ENCODE data around the gene KIF23. TPM values are rescaled to one million over a fixed set of nuclear protein-coding genes. Genes with fewer than 3 reads are reported as not detected.

KIF23 gene
- total RNA-seq, 3 donors from 2014 or later = 1.6 to 6.4 (median 2.2) TPM

DNA sequence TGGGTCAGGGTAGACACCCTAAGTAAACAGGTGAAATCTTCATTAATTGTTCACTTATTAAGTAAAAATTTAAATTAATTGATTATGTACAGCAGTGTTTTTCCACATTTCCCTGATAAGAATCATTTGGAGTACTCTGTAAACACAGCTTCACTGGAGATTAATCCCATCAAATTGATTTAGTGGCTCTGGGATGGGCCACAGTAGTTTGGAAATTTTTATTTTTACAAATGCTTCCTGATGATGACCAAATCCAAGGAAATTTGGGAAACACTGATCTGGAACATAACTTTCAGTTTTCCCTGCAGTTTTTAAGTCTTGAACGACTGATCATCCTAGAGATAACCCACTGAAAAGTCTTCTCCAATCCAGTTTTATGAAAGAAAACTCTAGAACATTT is 19.7 kb downstream of the KIF23 start:
- TF ChIP-seq, protein P1, sequence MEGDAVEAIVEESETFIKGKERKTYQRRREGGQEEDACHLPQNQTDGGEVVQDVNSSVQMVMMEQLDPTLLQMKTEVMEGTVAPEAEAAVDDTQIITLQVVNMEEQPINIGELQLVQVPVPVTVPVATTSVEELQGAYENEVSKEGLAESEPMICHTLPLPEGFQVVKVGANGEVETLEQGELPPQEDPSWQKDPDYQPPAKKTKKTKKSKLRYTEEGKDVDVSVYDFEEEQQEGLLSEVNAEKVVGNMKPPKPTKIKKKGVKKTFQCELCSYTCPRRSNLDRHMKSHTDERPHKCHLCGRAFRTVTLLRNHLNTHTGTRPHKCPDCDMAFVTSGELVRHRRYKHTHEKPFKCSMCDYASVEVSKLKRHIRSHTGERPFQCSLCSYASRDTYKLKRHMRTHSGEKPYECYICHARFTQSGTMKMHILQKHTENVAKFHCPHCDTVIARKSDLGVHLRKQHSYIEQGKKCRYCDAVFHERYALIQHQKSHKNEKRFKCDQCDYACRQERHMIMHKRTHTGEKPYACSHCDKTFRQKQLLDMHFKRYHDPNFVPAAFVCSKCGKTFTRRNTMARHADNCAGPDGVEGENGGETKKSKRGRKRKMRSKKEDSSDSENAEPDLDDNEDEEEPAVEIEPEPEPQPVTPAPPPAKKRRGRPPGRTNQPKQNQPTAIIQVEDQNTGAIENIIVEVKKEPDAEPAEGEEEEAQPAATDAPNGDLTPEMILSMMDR (IDR thresholded peaks at IDR 0.05) = no peak
- no peak for TF ChIP-seq POLR2A (IDR thresholded peaks at IDR 0.05)
- TF ChIP-seq POLR2AphosphoS5 (IDR thresholded peaks at IDR 0.05) = no peak
- no peaks in the 10 kb centered on the region for H3K27me3 ChIP-seq
- H3K4me3 ChIP-seq = no peak overlapping the region
- no peaks in the 10 kb centered on the region for H3K9me3 ChIP-seq
- DNase-seq (ENCODE audit: low spot score in 2 of 2) = no peak
- H3K36me3 ChIP-seq = no peaks in the 10 kb centered on the region
- intact Hi-C loops (cut with DNase I; ENCODE audit: low total_unique reads) = no loop called here
- H3K4me1 ChIP-seq = no peaks in the 10 kb centered on the region
- H3K27ac ChIP-seq = no peak overlapping the region

DNA sequence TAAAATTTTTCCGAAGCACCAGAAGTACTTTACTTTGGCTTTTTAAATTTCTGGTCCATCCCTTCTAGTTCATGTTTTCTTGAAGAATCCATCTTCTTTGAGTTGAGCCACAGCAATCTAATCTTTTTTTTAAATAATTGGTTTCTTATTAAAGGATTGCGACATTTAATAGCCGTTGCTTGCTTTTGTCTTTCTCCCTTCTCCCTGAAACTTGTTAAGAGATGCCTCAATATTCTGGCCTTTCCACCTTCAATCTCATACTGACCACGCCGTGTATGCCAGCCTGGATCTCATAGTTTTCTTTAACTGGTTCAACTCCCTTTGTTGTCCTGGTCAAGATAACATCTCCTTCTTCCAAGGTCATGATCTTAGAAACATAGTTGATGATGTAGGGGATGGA is 20.1 kb downstream of the KIF23 start:
- Histone ChIP-seq H3K4me3 (no peak overlapping the region), H3K36me3 (no peaks in the 10 kb centered on the region), H3K9me3 (no peaks in the 10 kb centered on the region), H3K4me1 (no peaks in the 10 kb centered on the region), H3K27ac (no peak overlapping the region), H3K27me3 (no peaks in the 10 kb centered on the region)
- DNase-seq (ENCODE audit: low spot score in 2 of 2) = no peak
- intact Hi-C loops (cut with DNase I; ENCODE audit: low total_unique reads) = no loop called here
- no peak for TF ChIP-seq POLR2A (IDR thresholded peaks at IDR 0.05)
- no peak for TF ChIP-seq POLR2AphosphoS5 (IDR thresholded peaks at IDR 0.05)
- TF ChIP-seq, protein P1 (IDR thresholded peaks at IDR 0.05) = no peak

DNA sequence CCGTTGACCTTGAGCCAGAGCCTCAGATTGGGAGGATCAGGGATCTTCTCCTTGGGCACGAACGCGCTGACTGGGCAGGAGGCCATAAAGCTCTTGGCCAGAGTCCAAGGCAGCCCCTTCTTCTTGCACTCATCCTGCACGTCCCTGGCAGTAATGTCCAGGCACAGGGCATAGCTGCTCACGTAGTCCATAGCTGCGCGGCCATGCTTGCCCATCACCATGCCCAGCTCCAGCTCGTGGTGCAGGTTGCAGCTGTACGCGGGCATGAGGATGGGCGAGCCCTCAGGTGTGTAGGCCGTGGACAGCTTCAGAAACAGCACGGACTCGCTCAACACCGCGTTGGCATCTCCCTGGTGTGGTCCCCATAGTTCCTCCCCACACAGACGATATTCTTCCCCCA is 20.5 kb downstream of the KIF23 start:
- intact Hi-C loops (cut with DNase I; ENCODE audit: low total_unique reads) = no loop called here
- TF ChIP-seq, protein P1 (IDR thresholded peaks at IDR 0.05) = no peak
- TF ChIP-seq POLR2A (IDR thresholded peaks at IDR 0.05) (no peak), POLR2AphosphoS5 (IDR thresholded peaks at IDR 0.05) (no peak)

DNA sequence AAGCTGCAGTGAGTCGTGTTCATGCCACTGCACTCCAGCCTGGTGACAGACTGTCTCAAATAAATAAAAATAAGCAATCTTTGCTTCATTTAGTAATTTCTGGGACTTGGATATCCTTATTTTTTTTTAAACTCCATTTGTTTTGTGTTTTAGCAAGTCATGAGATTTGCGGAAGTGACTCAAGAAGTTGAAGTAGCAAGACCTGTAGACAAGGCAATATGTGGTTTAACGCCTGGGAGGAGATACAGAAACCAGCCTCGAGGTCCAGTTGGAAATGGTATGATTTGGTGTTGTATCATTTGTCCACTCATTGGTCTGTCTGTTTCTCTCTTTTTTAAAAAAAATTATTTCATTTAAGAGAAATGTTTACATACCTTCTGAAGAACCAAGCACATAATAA is 21.8 kb downstream of the KIF23 start:
- intact Hi-C loops (cut with DNase I; ENCODE audit: low total_unique reads) = no loop called here
- TF ChIP-seq POLR2AphosphoS5 (IDR thresholded peaks at IDR 0.05) = no peak
- no peak for TF ChIP-seq POLR2A (IDR thresholded peaks at IDR 0.05)
- TF ChIP-seq, protein P1 (IDR thresholded peaks at IDR 0.05) = no peak
- H3K9me3 ChIP-seq = no peaks in the 10 kb centered on the region
- no peak for DNase-seq (ENCODE audit: low spot score in 2 of 2)
- no peaks in the 10 kb centered on the region for H3K27me3 ChIP-seq
- H3K36me3 ChIP-seq = no peaks in the 10 kb centered on the region
- no peak overlapping the region for H3K4me3 ChIP-seq
- no peaks in the 10 kb centered on the region for H3K4me1 ChIP-seq
- no peak overlapping the region for H3K27ac ChIP-seq

More for the DNA sequence above, 20.5 kb downstream of the KIF23 start:
- Histone ChIP-seq H3K4me3 (no peak overlapping the region), H3K36me3 (no peaks in the 10 kb centered on the region), H3K4me1 (no peaks in the 10 kb centered on the region), H3K27ac (no peak overlapping the region), H3K27me3 (no peaks in the 10 kb centered on the region), H3K9me3 (no peaks in the 10 kb centered on the region)
- no peak for DNase-seq (ENCODE audit: low spot score in 2 of 2)

DNA sequence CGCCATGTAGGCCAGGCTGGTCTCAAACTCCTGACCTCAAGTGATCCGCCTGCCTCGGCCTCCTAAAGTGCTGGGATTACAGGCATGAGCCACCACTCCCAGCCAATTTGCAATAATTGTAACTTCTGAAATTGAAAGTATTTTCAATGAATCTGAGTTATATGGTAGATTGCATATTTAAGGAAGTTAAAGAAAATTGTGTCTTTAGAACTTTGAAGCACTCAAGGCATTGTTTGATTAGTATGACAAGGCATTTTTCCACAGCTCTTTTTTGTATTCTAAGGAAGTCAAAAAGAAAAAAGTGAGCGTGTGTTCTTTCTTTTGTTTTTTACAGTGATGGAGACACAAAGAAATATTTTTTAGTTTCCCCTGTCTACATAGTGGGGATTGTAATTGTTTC is 22.8 kb downstream of the KIF23 start:
- no peak for DNase-seq (ENCODE audit: low spot score in 2 of 2)

DNA sequence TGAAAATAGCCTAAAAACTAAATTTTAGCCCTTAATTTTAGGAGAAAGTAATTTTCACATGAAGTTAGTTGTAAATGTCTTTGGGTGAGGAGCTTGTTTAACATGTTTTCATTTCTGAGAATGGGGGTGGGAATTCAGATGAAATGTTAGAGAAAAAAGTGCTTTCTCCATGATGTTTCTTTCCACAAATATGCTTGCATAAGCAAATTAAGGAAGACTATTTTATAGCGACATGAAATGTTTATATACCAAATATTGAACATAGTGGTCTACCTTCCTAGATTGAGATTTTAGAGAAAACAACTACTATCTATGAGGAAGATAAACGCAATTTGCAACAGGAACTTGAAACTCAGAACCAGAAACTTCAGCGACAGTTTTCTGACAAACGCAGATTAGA is 25.5 kb downstream of the KIF23 start:
- TF ChIP-seq POLR2AphosphoS5 (IDR thresholded peaks at IDR 0.05) (no peak), POLR2A (IDR thresholded peaks at IDR 0.05) (no peak)
- TF ChIP-seq, protein P1 (IDR thresholded peaks at IDR 0.05) = no peak
- intact Hi-C loops (cut with DNase I; ENCODE audit: low total_unique reads) = no loop called here

More for the DNA sequence above, 22.8 kb downstream of the KIF23 start:
- H3K27me3 ChIP-seq = no peaks in the 10 kb centered on the region
- no peak overlapping the region for H3K4me3 ChIP-seq
- no peak overlapping the region for H3K27ac ChIP-seq
- H3K4me1 ChIP-seq = no peaks in the 10 kb centered on the region
- H3K36me3 ChIP-seq = no peaks in the 10 kb centered on the region
- no peaks in the 10 kb centered on the region for H3K9me3 ChIP-seq
- TF ChIP-seq POLR2A (IDR thresholded peaks at IDR 0.05) = no peak
- intact Hi-C loops (cut with DNase I; ENCODE audit: low total_unique reads) = no loop called here

More for the DNA sequence above, 25.5 kb downstream of the KIF23 start:
- H3K4me3 ChIP-seq = no peak overlapping the region
- H3K27me3 ChIP-seq = no peaks in the 10 kb centered on the region
- no peaks in the 10 kb centered on the region for H3K36me3 ChIP-seq
- H3K4me1 ChIP-seq = no peaks in the 10 kb centered on the region
- H3K9me3 ChIP-seq = no peaks in the 10 kb centered on the region
- no peak for DNase-seq (ENCODE audit: low spot score in 2 of 2)
- H3K27ac ChIP-seq = no peak overlapping the region
